WI38 (cell line): ENCODE data around the gene FGD3.

Source experiments
- H3K4me3 ChIP-seq: 2 replicates; pipeline ENCODE4 v1.5.1; 2011; ENCODE audit warnings: low read depth, mild to moderate bottlenecking, control low read depth, low read length
- TF ChIP-seq, protein P1 (sequence below): IDR thresholded peaks from 2 replicates; pipeline ENCODE4 v1.5.1; 2012; ENCODE audit warnings: low read depth, mild to moderate bottlenecking, control low read depth, low read length

The FGD3 gene

DNA sequence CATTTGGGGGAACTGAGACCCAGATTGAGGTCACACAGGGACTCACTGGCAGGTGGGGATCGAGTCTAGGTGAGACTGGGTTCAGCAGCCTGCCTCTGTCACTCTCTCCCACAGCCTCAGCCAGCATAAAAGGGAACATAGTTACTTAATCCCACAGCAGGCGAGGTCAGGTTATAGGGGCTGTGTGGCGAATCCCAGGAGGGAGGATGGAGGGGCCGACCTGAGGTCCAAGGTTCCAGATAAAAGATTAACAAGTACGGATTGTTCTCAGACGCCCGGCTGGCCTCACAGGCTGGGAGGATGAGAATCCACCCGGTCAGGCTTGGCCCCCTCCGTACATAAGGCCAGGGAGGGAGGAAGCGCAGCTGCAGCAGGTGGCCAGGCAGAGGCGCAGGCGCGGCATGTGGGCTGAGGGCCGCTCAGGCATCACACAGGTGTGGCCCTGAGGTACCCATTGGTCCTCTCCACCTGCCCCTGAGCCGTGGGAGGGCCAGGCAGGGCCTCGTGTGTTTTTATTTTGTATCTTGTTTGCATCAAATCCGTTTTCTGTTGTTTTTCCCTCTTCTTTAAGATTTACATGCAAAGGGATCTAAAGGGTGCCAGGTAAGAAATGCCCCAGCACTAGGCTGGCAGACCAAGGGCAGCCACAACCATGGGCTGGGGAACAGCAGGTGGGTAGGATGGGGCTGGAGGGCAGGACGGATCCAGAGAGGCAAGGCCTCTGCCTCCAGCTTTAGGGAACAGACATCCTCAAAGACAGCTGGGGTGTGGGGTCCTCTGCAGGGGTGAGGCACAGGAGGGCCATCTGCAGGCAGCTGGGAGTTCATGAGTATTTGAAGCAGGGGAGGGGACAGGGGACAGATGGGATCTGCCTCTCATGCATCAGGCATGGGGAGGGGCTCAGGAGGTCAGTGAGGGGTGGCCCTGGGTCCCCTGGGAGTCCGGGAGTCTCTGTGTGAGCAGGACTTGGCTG lies 114.8 kb downstream of the FGD3 start:
- no peak overlapping the region for H3K4me3 ChIP-seq
- TF ChIP-seq, protein P1, sequence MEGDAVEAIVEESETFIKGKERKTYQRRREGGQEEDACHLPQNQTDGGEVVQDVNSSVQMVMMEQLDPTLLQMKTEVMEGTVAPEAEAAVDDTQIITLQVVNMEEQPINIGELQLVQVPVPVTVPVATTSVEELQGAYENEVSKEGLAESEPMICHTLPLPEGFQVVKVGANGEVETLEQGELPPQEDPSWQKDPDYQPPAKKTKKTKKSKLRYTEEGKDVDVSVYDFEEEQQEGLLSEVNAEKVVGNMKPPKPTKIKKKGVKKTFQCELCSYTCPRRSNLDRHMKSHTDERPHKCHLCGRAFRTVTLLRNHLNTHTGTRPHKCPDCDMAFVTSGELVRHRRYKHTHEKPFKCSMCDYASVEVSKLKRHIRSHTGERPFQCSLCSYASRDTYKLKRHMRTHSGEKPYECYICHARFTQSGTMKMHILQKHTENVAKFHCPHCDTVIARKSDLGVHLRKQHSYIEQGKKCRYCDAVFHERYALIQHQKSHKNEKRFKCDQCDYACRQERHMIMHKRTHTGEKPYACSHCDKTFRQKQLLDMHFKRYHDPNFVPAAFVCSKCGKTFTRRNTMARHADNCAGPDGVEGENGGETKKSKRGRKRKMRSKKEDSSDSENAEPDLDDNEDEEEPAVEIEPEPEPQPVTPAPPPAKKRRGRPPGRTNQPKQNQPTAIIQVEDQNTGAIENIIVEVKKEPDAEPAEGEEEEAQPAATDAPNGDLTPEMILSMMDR = no peak

GRCh38 chr9:93064392-93065134 lies 117.2 kb downstream of the FGD3 start:
- no peak overlapping the region for H3K4me3 ChIP-seq
- TF ChIP-seq, protein P1 = no peak

GRCh38 chr9:93065135-93065720 lies 117.9 kb downstream of the FGD3 start:
- TF ChIP-seq, protein P1 = no peak
- no peak overlapping the region for H3K4me3 ChIP-seq

GRCh38 chr9:93066978-93067603 lies 119.8 kb downstream of the FGD3 start:
- TF ChIP-seq, protein P1 = no peak
- no peak overlapping the region for H3K4me3 ChIP-seq

GRCh38 chr9:93068956-93069355 lies 121.6 kb downstream of the FGD3 start:
- H3K4me3 ChIP-seq = no peak overlapping the region

DNA sequence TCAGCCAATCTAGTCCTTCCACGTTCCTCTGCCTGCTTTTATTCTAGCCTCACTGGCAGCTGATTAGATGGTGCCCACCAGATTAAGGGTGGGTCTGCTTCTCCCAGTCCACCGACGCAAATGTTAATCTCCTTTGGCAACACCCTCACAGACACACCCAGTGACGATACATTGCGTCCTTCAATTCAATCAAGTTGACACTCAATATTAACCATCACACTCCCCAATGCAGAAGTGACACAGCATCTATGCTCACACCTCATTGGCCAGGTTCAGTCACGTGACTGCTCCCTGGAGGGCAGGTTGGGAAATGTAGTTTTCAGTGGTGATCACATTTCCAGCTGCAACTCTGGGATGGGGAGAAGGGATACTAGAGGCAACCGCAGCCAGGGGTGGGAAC lies 124.1 kb downstream of the FGD3 start:
- TF ChIP-seq, protein P1 = no peak
- no peak overlapping the region for H3K4me3 ChIP-seq

More at GRCh38 chr9:93068956-93069355, 121.6 kb downstream of the FGD3 start:
- TF ChIP-seq, protein P1 = no peak
